H1 (cell line): ENCODE results near the gene FCN3. TPM values are rescaled to one million over a fixed set of nuclear protein-coding genes. Genes with fewer than 3 reads are reported as not detected.

ENCODE experiments used
- CBX8 ChIP-seq: fragments of 300-800, 300-1000 bp; sonication (generic); IDR thresholded peaks from 2 replicates; pipeline ENCODE4 v1.7.1; 2016; ENCODE audit warnings: low read depth, low read length, borderline replicate concordance
- E2F6 ChIP-seq: IDR thresholded peaks from 2 replicates; pipeline ENCODE4 v1.6.1; 2012; ENCODE audit warnings: inconsistent platforms
- GTF2F1 ChIP-seq: IDR thresholded peaks from 2 replicates; pipeline ENCODE4 v1.6.1; 2012; ENCODE audit warnings: low read depth, low read length, improper control_type of control experiment, borderline replicate concordance
- JUN ChIP-seq: IDR thresholded peaks from 2 replicates; pipeline ENCODE4 v1.6.1; 2011; ENCODE audit warnings: low read depth, mild to moderate bottlenecking, improper control_type of control experiment, low read length
- PHF8 ChIP-seq: fragments of 200-600 bp; sonication (generic); conservative IDR thresholded peaks from 2 replicates; pipeline ENCODE4 v1.7.1; 2012; ENCODE audit warnings: low read depth, mild to moderate bottlenecking, inconsistent platforms, low read length, moderate library complexity
- polyA plus RNA-seq, 7 experiments: library from polyadenylated mRNA; depleted of rRNA in 3 of 7; stranded (reverse) in 5 of 7; unstranded in 2 of 7; fragments of >200 nt in 5 of 7; fragments of 200-250 nt in 2 of 7; gene quantifications; 1 replicate in 5 of 7; 2 replicates in 1 of 7; 4 replicates in 1 of 7; pipeline versions ENCODE4 v1.2.1 to v1.2.3, GENCODE V29; 2011 to 2013; ENCODE audit warnings: missing spikeins in 2 of 7, mixed read lengths in 2 of 7
- total RNA-seq: library from RNA; stranded (reverse); fragmentation: NEBNext Ultra II Directional; extraction: Animal tissue kit (Norgen Biotek cat#: 25700); gene quantifications from 2 replicates; pipeline ENCODE4 v1.2.1, GENCODE V29; 2021

The FCN3 gene
- total and polyA plus RNA-seq, 2 of the 8 experiments (the other 6 are each of a cell fraction or from before 2014, with no cell fraction given), result 0.30 to 0.57 TPM

DNA sequence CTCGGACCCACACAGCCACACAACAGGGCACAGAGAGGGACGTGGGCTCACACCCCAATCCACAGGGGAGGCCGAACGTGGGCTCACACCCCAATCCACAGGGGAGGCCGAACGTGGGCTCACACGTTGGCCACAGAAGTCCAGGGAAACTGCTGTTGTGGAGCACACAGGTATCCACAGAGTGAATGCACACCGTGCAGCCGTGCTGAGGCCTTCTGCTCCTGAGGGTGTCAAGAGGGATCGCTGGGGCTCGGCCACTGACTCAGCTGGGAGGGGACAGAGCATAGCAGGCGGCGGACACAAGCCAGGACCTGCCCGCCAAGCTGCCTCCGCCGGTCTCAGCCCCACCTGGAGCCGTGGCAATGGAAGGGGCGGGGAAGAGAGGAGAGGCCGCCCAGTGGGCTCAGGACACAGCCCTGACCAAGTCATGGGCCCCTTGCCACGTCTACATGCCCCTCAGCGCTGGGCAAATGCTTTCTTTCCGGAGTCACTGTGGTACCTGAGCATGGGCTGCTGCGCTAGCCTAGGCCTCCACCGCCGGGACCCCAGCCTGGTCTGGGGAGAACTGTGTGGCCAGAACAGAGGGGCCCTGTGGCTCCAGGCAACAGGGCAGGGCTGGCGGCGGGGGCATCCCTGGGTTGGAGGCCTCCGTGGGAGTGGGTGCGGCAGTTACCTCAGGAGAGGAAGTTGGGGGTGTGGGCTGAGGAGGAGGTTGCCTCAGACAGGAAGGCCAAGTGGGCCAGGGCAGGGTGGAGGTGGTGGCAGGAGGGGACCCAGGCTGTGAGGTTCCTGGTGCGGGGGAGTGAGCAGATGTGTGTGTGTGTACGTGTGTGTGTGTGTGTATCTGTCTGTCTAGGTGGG is 31.6 kb downstream of the FCN3 start (continued):
- no peak for TF ChIP-seq E2F6
- no peak for TF ChIP-seq PHF8
- TF ChIP-seq GTF2F1, result no peak
- no peak for TF ChIP-seq CBX8
- no peak for TF ChIP-seq JUN
